ENCODE results near the gene RTCA.

DNA sequence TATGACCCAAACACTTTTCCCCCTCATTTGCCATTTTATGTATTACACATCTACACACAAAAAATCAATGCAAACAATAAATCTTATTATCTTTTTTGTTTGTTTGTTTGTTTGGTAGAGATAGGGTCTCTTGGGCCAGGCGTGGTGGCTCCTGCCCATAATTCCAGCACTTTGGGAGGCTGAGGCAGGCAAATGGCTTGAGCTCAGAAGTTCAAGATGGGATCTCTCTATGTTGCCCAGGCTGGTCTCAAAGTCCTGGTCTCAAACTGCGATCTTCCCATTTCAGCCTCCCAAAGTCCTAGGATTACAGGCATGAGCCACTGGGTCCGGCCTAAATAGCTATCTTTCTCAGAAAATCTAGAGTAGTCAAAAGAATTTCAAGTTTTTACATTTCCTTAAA is 15.2 kb upstream of the RTCA start:
- TF ChIP-seq, protein P1, sequence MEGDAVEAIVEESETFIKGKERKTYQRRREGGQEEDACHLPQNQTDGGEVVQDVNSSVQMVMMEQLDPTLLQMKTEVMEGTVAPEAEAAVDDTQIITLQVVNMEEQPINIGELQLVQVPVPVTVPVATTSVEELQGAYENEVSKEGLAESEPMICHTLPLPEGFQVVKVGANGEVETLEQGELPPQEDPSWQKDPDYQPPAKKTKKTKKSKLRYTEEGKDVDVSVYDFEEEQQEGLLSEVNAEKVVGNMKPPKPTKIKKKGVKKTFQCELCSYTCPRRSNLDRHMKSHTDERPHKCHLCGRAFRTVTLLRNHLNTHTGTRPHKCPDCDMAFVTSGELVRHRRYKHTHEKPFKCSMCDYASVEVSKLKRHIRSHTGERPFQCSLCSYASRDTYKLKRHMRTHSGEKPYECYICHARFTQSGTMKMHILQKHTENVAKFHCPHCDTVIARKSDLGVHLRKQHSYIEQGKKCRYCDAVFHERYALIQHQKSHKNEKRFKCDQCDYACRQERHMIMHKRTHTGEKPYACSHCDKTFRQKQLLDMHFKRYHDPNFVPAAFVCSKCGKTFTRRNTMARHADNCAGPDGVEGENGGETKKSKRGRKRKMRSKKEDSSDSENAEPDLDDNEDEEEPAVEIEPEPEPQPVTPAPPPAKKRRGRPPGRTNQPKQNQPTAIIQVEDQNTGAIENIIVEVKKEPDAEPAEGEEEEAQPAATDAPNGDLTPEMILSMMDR (IDR thresholded peaks at IDR 0.05): no peak
- TF ChIP-seq POLR2A (IDR thresholded peaks at IDR 0.05): no peak
